Uterus (tissue), 4 donors: ENCODE measurements around the gene ARFIP2. TPM values are rescaled to one million over a fixed set of nuclear protein-coding genes. Genes with fewer than 3 reads are reported as not detected.

Experiments
- DNase-seq, 2 donors: peaks; one replicate each; pipeline ENCODE4 v3.0.0-alpha.2; 2019 to 2020
- H3K27ac ChIP-seq, 2 donors: fragments of 200-600 bp; sonication (generic); 1 replicate in 1 of 2; 2 replicates in 1 of 2; pipeline ENCODE4 v1.5.1; 2016 to 2018
- H3K27me3 ChIP-seq, 2 donors: fragments of 200-600 bp; sonication (generic); one replicate each; pipeline ENCODE4 v1.5.1; 2018 to 2019; ENCODE audit warnings: control low read depth in 1 of 2
- H3K36me3 ChIP-seq, 2 donors: fragments of 200-600 bp; sonication (generic); one replicate each; pipeline ENCODE4 v1.5.1; 2019; ENCODE audit warnings: control low read depth in 1 of 2
- H3K4me1 ChIP-seq, 2 donors: fragments of 200-600 bp; sonication (generic); one replicate each; pipeline ENCODE4 v1.5.1; 2018 to 2019; ENCODE audit warnings: control low read depth in 1 of 2
- H3K4me3 ChIP-seq, 2 donors: fragments of 200-600 bp; sonication (generic); 1 replicate in 1 of 2; 2 replicates in 1 of 2; pipeline ENCODE4 v1.5.1; 2018 to 2019; ENCODE audit warnings: mild to moderate bottlenecking in 1 of 2
- H3K9me3 ChIP-seq, 2 donors: fragments of 200-600 bp; sonication (generic); one replicate each; pipeline ENCODE4 v1.5.1; 2019; ENCODE audit warnings: control low read depth in 1 of 2
- CTCF ChIP-seq, 4 experiments: fragments of 200-600 bp in 2 of 4; fragments of 450-650 bp in 2 of 4; sonication (generic) in 2 of 4; IDR thresholded peaks; one replicate each; pipeline ENCODE4 v1.5.1; 2016 to 2019; ENCODE audit warnings: antibody characterized with exemption in 4 of 4, mild to moderate bottlenecking in 2 of 4, moderate library complexity in 1 of 4
- POLR2A ChIP-seq, 2 donors: fragments of 450-650 bp; IDR thresholded peaks; one replicate each; pipeline ENCODE4 v1.6.1; 2016; ENCODE audit warnings: antibody characterized with exemption in 2 of 2, mild to moderate bottlenecking in 1 of 2, moderate library complexity in 1 of 2
- intact Hi-C: fragments of 100-400 bp; cut with DNase I; formaldehyde crosslinking; loops from one replicate; pipeline ENCODE4 v1.15.1; 2023; ENCODE audit warnings: low total_unique reads
- total RNA-seq, 4 donors: library from RNA; depleted of rRNA in 3 of 4; stranded (reverse); fragments of >200 nt in 3 of 4; gene quantifications; one replicate each; pipeline versions ENCODE4 v1.1.0 to v1.2.4, GENCODE V29; 2014 to 2023
- donor health status: DM: yes; HTN: yes; CAD: no.

ARFIP2 gene
- total RNA-seq, 4 donors from 2014 or later, result 34.4 to 58.5 (median 51.8) TPM

GRCh38 chr11:6469599-6469998 lies 11.5 kb downstream of the ARFIP2 start:
- Histone ChIP-seq H3K4me1 (peaks cover 0 to 6% of the 10 kb centered on the region in 2 donors), H3K27ac (peak overlapping the region; percentile 27 to 62), H3K9me3 (no peaks in the 10 kb centered on the region), H3K4me3 (no peak overlapping the region), H3K36me3 (no peaks in the 10 kb centered on the region), H3K27me3 (no peaks in the 10 kb centered on the region)
- TF ChIP-seq POLR2A (IDR thresholded peaks at IDR 0.05) (no peak), CTCF (IDR thresholded peaks at IDR 0.05) (no peak)
- intact Hi-C loops, result no loop called here
- DNase-seq, result no peak

GRCh38 chr11:6468712-6469495 lies 12.2 kb downstream of the ARFIP2 start:
- TF ChIP-seq POLR2A (IDR thresholded peaks at IDR 0.05), result peak in 1 of 2 donors; percentile 31
- no peak for TF ChIP-seq CTCF (IDR thresholded peaks at IDR 0.05)
- DNase-seq, result peak; percentile 89 to 91
- Histone ChIP-seq H3K4me1 (peaks cover 0 to 6% of the 10 kb centered on the region in 2 donors), H3K27me3 (no peaks in the 10 kb centered on the region), H3K9me3 (no peaks in the 10 kb centered on the region), H3K36me3 (no peaks in the 10 kb centered on the region), H3K4me3 (no peak overlapping the region), H3K27ac (peak overlapping the region; percentile 27 to 62)
- intact Hi-C loops, result no loop called here

- no peaks in the 10 kb centered on the region for H3K9me3 ChIP-seq
- no peak overlapping the region for H3K4me3 ChIP-seq
- H3K27me3 ChIP-seq, result no peaks in the 10 kb centered on the region
- no peaks in the 10 kb centered on the region for H3K4me1 ChIP-seq
- H3K27ac ChIP-seq, result no peak overlapping the region
- no peaks in the 10 kb centered on the region for H3K36me3 ChIP-seq
- intact Hi-C loops, result no loop called here
- TF ChIP-seq POLR2A (IDR thresholded peaks at IDR 0.05), result no peak
- no peak for TF ChIP-seq CTCF (IDR thresholded peaks at IDR 0.05)
- DNase-seq, result no peak
Measured at GRCh38 chr11:6459099-6459450, 22.1 kb downstream of the ARFIP2 start.

GRCh38 chr11:6458352-6459098 lies 22.6 kb downstream of the ARFIP2 start:
- Histone ChIP-seq H3K4me1 (no peaks in the 10 kb centered on the region), H3K4me3 (no peak overlapping the region), H3K27ac (no peak overlapping the region), H3K9me3 (no peaks in the 10 kb centered on the region), H3K36me3 (no peaks in the 10 kb centered on the region), H3K27me3 (no peaks in the 10 kb centered on the region)
- intact Hi-C loops, result no loop called here
- no peak for TF ChIP-seq CTCF (IDR thresholded peaks at IDR 0.05)
- no peak for TF ChIP-seq POLR2A (IDR thresholded peaks at IDR 0.05)
- no peak for DNase-seq
